A673 (cell line): ENCODE measurements around the gene COL4A1.

Experiments
- CTCF ChIP-seq: fragments of 300-800, 200-600 bp; sonication (generic); conservative IDR thresholded peaks from 2 replicates; pipeline ENCODE4 v1.5.1; 2017; ENCODE audit warnings: low read depth, mild to moderate bottlenecking, antibody characterized with exemption, low read length, moderate library complexity, mixed read lengths
- EZH2 ChIP-seq: fragments of 200-600 bp; sonication (generic); IDR thresholded peaks from 2 replicates; pipeline ENCODE4 v1.6.1; 2017; ENCODE audit warnings: borderline replicate concordance, low read depth, mild to moderate bottlenecking, mixed read lengths, antibody characterized with exemption, low read length; ENCODE audit not compliant: poor library complexity, severe bottlenecking

GRCh38 chr13:110291286-110291685 lies 15.7 kb downstream of the COL4A1 start:
- no peak for TF ChIP-seq CTCF
- TF ChIP-seq EZH2: no peak
